Endothelial cell of umbilical vein (primary cell): ENCODE data around the gene RASA1. TPM values are rescaled to one million over a fixed set of nuclear protein-coding genes. Genes with fewer than 3 reads are reported as not detected.

Experiments
- BruUV-seq: library from RNA; stranded (reverse); fragments of 400-500 nt; replicated peaks from 2 replicates; lab custom pipeline; 2021; lab: Mats Ljungman, UMichigan
- CTCF ChIA-PET: fragments of 300-600, 350-600 bp; sonication (Branson Sonifier 250); formaldehyde crosslinking; loops from one replicate; lab custom pipeline; 2021; ENCODE audit warnings: antibody characterized with exemption, inconsistent platforms; lab: Charles Lee
- POLR2A ChIA-PET: fragments of 300-600, 350-600 bp; sonication (Branson Sonifier 250); formaldehyde crosslinking; loops from one replicate; lab custom pipeline; 2021; ENCODE audit warnings: antibody characterized with exemption, inconsistent platforms; lab: Charles Lee
- DNase-seq: peaks from one replicate; pipeline ENCODE4 v3.0.0-alpha.2; 2011; ENCODE audit warnings: low read depth, low spot score
- FAIRE-seq: peaks from 2 replicates; lab custom pipeline; 2011; peaks lifted over from hg19 to GRCh38; lab: Jason Lieb, UNC
- H2AFZ ChIP-seq: 2 replicates; pipeline ENCODE4 v1.6.0; 2012; ENCODE audit warnings: low read depth, low read length, control low read depth, inconsistent platforms
- H3K27ac ChIP-seq: 2 replicates; pipeline ENCODE4 v1.5.1; 2011; ENCODE audit warnings: low read depth, mild to moderate bottlenecking, control low read depth, low read length, moderate library complexity; ENCODE audit not compliant: insufficient read depth
- H3K27me3 ChIP-seq, 2 experiments: 2 replicates each; pipeline versions ENCODE4 v1.6.0 to v1.6.1; 2011; ENCODE audit warnings: low read length in 2 of 2, mixed read lengths in 1 of 2; ENCODE audit not compliant: control insufficient read depth in 2 of 2, insufficient read depth in 2 of 2
- H3K36me3 ChIP-seq, 2 experiments: 2 replicates in 1 of 2; 3 replicates in 1 of 2; pipeline ENCODE4 v1.5.1; 2011; ENCODE audit warnings: low read length in 2 of 2, mild to moderate bottlenecking in 1 of 2, moderate library complexity in 1 of 2; ENCODE audit not compliant: control insufficient read depth in 2 of 2, insufficient read depth in 2 of 2; ENCODE audit errors: extremely low read depth in 1 of 2
- H3K4me1 ChIP-seq: 3 replicates; pipeline ENCODE4 v1.5.1; 2011; ENCODE audit warnings: mild to moderate bottlenecking, low read length; ENCODE audit not compliant: control insufficient read depth, insufficient read depth; ENCODE audit errors: extremely low read depth
- H3K4me2 ChIP-seq: 2 replicates; pipeline ENCODE4 v1.6.1; 2011; ENCODE audit warnings: low read length, control low read depth, mixed read lengths; ENCODE audit not compliant: insufficient read depth
- H3K4me3 ChIP-seq, 3 experiments: fragments of 200-600 bp in 1 of 3; sonication (generic), shearing (Covaris generic) in 1 of 3; replicated peaks in 1 of 3; 2 replicates each; pipeline ENCODE4 v1.5.1; 2011 to 2016; ENCODE audit warnings: control low read depth in 3 of 3, low read length in 3 of 3, mild to moderate bottlenecking in 2 of 3, inconsistent platforms in 1 of 3, low read depth in 1 of 3, moderate library complexity in 1 of 3; ENCODE audit not compliant: insufficient read depth in 1 of 3
- H3K79me2 ChIP-seq: 2 replicates; pipeline ENCODE4 v1.6.0; 2012; ENCODE audit warnings: low read length, inconsistent platforms; ENCODE audit not compliant: control insufficient read depth, insufficient read depth
- H3K9ac ChIP-seq: replicated peaks from 2 replicates; pipeline ENCODE3; 2011; ENCODE audit warnings: low read length, control low read depth; ENCODE audit not compliant: insufficient read depth; ENCODE audit errors: extremely low read depth
- H3K9me1 ChIP-seq: replicated peaks from 3 replicates; pipeline ENCODE4 v1.6.0; 2011; ENCODE audit warnings: mild to moderate bottlenecking, low read length; ENCODE audit not compliant: control insufficient read depth, insufficient read depth; ENCODE audit errors: extremely low read depth
- H3K9me3 ChIP-seq: replicated peaks from 2 replicates; pipeline ENCODE4 v1.5.1; 2012; ENCODE audit warnings: low read length, inconsistent platforms; ENCODE audit not compliant: control insufficient read depth, insufficient read depth
- H4K20me1 ChIP-seq: replicated peaks from 2 replicates; pipeline ENCODE3; 2011; ENCODE audit warnings: mild to moderate bottlenecking, low read length; ENCODE audit not compliant: control insufficient read depth, insufficient read depth; ENCODE audit errors: extremely low read depth
- CTCF ChIP-seq, 2 donors: IDR thresholded peaks; 1 replicate in 1 of 2; 2 replicates in 1 of 2; pipeline ENCODE4 v1.5.1; 2011; ENCODE audit warnings: low read length in 2 of 2, mild to moderate bottlenecking in 2 of 2, moderate library complexity in 2 of 2, control low read depth in 1 of 2, inconsistent platforms in 1 of 2, low read depth in 1 of 2; ENCODE audit not compliant: insufficient read depth in 1 of 2; ENCODE audit errors: extremely low read depth in 1 of 2
- EZH2 ChIP-seq: IDR thresholded peaks from 2 replicates; pipeline ENCODE4 v1.6.1; 2012; ENCODE audit warnings: borderline replicate concordance, low read depth, mild to moderate bottlenecking, moderate library complexity, low read length, inconsistent platforms; ENCODE audit not compliant: severe bottlenecking
- FOS ChIP-seq: IDR thresholded peaks from 2 replicates; pipeline ENCODE4 v1.6.1; 2011; ENCODE audit warnings: mild to moderate bottlenecking, low read length, moderate library complexity, borderline replicate concordance; ENCODE audit not compliant: insufficient read depth
- GATA2 ChIP-seq: IDR thresholded peaks from 2 replicates; pipeline ENCODE4 v1.7.0; 2011; ENCODE audit warnings: low read depth, mild to moderate bottlenecking, moderate library complexity, mixed read lengths, low read length; ENCODE audit not compliant: insufficient read length, insufficient read depth
- JUN ChIP-seq: IDR thresholded peaks from 2 replicates; pipeline ENCODE4 v1.6.1; 2011; ENCODE audit warnings: borderline replicate concordance, low read depth; ENCODE audit not compliant: insufficient read length, insufficient read depth
- MAX ChIP-seq: IDR thresholded peaks from 2 replicates; pipeline ENCODE4 v1.6.1; 2011; ENCODE audit not compliant: insufficient read depth, insufficient read length
- MYC ChIP-seq: IDR thresholded peaks from one replicate; pipeline ENCODE4 v1.6.1; 2011; ENCODE audit warnings: mild to moderate bottlenecking, low read depth, low read length
- POLR2A ChIP-seq: IDR thresholded peaks from 2 replicates; pipeline ENCODE4 v1.6.1; 2012; ENCODE audit warnings: low read depth, mild to moderate bottlenecking, control low read depth, low read length
- POLR2AphosphoS5 ChIP-seq: IDR thresholded peaks from 2 replicates; pipeline ENCODE4 v1.6.1; 2012; ENCODE audit warnings: low read depth, mild to moderate bottlenecking, control low read depth, low read length, moderate library complexity; ENCODE audit not compliant: insufficient read depth
- dilution Hi-C: fragments of 300-500 bp; cut with MboI; formaldehyde crosslinking; loops from one replicate; pipeline ENCODE4 v1.15.0; 2019; ENCODE audit warnings: low sequenced_read_pairs; ENCODE audit not compliant: extremely low pct_ligation_motif_present
- intact Hi-C: fragments of 100-400 bp; cut with micrococcal nuclease; formaldehyde crosslinking; loops from one replicate; pipeline ENCODE4 v1.10.0; 2022
- polyA plus RNA-seq, 4 experiments: library from polyadenylated mRNA; depleted of rRNA in 3 of 4; stranded (reverse) in 3 of 4; unstranded in 1 of 4; fragments of >200 nt; gene quantifications; 2 replicates each; pipeline versions ENCODE4 v1.2.1 to v1.2.3, GENCODE V29; 2011 to 2012; ENCODE audit warnings: missing spikeins in 1 of 4
- total RNA-seq: library from RNA; stranded (reverse); gene quantifications from 2 replicates; pipeline ENCODE4 v1.2.3, GENCODE V29; 2021

The RASA1 gene
- total and polyA plus RNA-seq, 2 donors (not counting 3 experiments of a cell fraction or from before 2014, with no cell fraction given): 23.1 to 42.0 TPM

- TF ChIP-seq POLR2AphosphoS5 (no peak), MAX (no peak), EZH2 (no peak), CTCF (IDR thresholded peaks at IDR 0.05; ENCODE audit: extremely low read depth in 1 of 2, insufficient read depth in 1 of 2, low read depth in 1 of 2, low read length in 2 of 2) (no peak)
- dilution Hi-C loops (no loop called here), intact Hi-C loops (loop anchor here (5.0 kb wide), 1 partner anchor 436 kb away; no protein-coding TSS in a partner anchor)
- H3K27ac ChIP-seq: no peak overlapping the region
- no peak overlapping the region for H2AFZ ChIP-seq
- H3K4me1 ChIP-seq: peaks cover 13% of the 10 kb centered on the region
- no peak overlapping the region for H3K9ac ChIP-seq
- H3K9me3 ChIP-seq: no peaks in the 10 kb centered on the region
- no peak overlapping the region for H3K4me2 ChIP-seq
- DNase-seq (no peak), FAIRE-seq (no peak)
- POLR2A ChIA-PET: no interaction called here
- H3K9me1 ChIP-seq: peaks cover 2% of the 10 kb centered on the region
- peaks cover 7 to 37% of the 10 kb centered on the region in 2 experiments for H3K36me3 ChIP-seq
- BruUV-seq: no TSS peak
- CTCF ChIA-PET: interaction anchor here (0.9 to 1.6 kb wide), 3 partner anchors 8 to 333 kb away, joined by 3 to 5 read pairs (median 4); no protein-coding TSS in a partner anchor
- H3K4me3 ChIP-seq: no peak overlapping the region
- peaks cover 37% of the 10 kb centered on the region for H3K79me2 ChIP-seq
- no peaks in the 10 kb centered on the region for H4K20me1 ChIP-seq
- no peaks in the 10 kb centered on the region for H3K27me3 ChIP-seq
Observed at GRCh38 chr5:87403409-87403808, 135.7 kb downstream of the RASA1 start.

GRCh38 chr5:87403899-87404298, 136.2 kb downstream of the RASA1 start:
- Histone ChIP-seq H3K9me3 (no peaks in the 10 kb centered on the region), H4K20me1 (no peaks in the 10 kb centered on the region), H3K9me1 (peaks cover 2% of the 10 kb centered on the region), H3K27ac (no peak overlapping the region), H3K4me1 (peaks cover 13% of the 10 kb centered on the region), H3K4me2 (no peak overlapping the region), H3K79me2 (peaks cover 40% of the 10 kb centered on the region), H2AFZ (no peak overlapping the region), H3K9ac (no peak overlapping the region), H3K27me3 (no peaks in the 10 kb centered on the region), H3K36me3 (peaks cover 7 to 38% of the 10 kb centered on the region in 2 experiments), H3K4me3 (no peak overlapping the region)
- TF ChIP-seq MYC (no peak), CTCF (IDR thresholded peaks at IDR 0.05; ENCODE audit: extremely low read depth in 1 of 2, insufficient read depth in 1 of 2, low read depth in 1 of 2, low read length in 2 of 2) (no peak), FOS (no peak), POLR2A (no peak), POLR2AphosphoS5 (no peak), JUN (no peak), EZH2 (no peak), MAX (no peak), GATA2 (no peak)
- intact Hi-C loops (loop anchor here (5.0 kb wide), 1 partner anchor 437 kb away; no protein-coding TSS in a partner anchor), dilution Hi-C loops (no loop called here)
- ChIA-PET POLR2A (no interaction called here), CTCF (interaction anchor here (1.6 kb wide), 1 partner anchor 333 kb away, joined by 5 read pairs; no protein-coding TSS in a partner anchor)
- FAIRE-seq (no peak), DNase-seq (no peak)
- no TSS peak for BruUV-seq
